M059J (cell line): ENCODE results near the gene CCL25. TPM values are rescaled to one million over a fixed set of nuclear protein-coding genes. Genes with fewer than 3 reads are reported as not detected.
"Not testable (repeated sequence)": the region's sequence is repeated elsewhere in the genome, so short reads cannot be mapped to it uniquely, and the experiment has no call there.

ENCODE experiments used
- DNase-seq: peaks from one replicate; pipeline ENCODE4 v3.0.0-alpha.2; 2012; ENCODE audit warnings: low read depth
- total RNA-seq: library from RNA; depleted of rRNA; stranded (reverse); fragments of >200 nt; shearing (Covaris generic); gene quantifications from 2 replicates; pipeline ENCODE4 v1.2.3, GENCODE V29; 2014

CCL25 gene
- total RNA-seq, 1 experiment from 2014 or later: not detected

DNA sequence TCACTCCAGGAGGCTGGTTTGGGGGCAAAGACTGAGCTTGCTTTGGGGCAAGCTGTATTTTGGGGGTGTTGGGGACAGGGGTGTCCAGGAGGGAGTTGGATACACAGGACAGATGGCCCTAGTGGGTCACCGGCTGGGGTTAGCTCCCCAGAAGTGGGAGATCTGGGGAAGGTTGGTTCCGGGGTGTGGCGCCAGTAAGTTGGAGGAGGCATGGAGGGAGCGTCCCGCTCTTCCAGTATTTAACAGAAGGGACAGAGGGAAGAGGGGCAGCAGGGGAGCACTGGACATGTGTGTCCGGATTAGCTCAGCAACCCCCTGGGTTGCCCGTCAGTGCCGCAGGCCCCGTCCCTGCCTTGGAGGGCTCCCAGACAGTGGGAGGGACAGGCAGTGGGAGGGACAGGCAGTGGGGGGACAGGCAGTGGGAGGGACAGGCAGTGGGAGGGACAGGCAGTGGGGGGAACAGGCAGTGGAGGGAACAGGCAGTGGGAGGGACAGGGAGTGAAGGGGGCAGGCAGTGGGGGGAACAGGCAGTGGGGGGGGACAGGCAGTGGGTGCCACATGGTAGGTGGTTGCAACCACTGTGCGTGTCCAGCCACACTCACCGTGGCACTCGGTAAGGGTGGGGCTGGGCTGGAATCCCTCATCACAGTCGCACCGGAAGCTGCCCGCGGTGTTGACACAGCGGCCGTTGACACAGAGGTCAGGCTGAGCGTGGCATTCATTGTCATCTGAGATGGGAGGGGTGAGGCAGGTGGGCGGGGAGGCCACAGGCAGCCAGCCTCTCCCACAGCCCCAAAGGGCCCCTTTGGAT lies 33.2 kb downstream of the CCL25 start:
- DNase-seq: no peak

DNA sequence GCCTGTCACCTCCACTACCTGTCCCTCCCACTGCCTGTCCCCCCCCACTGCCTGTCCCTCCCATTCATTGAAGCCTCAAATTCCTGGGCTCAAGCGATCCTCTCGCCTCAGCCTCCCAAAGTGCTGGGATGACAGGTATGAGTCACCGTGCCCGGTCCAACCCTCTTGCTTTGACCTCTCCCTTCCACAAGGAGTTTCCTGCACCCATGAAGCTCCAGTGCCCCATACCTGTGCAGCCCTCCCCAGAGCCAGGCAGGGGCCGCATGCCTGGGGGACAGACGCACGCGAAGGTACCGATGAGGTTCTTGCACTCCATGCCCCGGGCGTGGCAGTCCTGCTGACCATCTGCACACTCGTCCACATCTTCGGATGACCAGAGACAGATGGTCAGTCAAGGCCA lies 34.3 kb downstream of the CCL25 start:
- DNase-seq: no peak

- DNase-seq: no peak
Measured at GRCh38 chr19:8087876-8088275, 35.3 kb downstream of the CCL25 start.

GRCh38 chr19:8088752-8089663 lies 36.4 kb downstream of the CCL25 start:
- DNase-seq: peak; percentile 26

GRCh38 chr19:8089664-8090601 lies 37.4 kb downstream of the CCL25 start:
- DNase-seq: no peak

GRCh38 chr19:8090950-8091349 lies 38.4 kb downstream of the CCL25 start:
- no peak for DNase-seq

DNA sequence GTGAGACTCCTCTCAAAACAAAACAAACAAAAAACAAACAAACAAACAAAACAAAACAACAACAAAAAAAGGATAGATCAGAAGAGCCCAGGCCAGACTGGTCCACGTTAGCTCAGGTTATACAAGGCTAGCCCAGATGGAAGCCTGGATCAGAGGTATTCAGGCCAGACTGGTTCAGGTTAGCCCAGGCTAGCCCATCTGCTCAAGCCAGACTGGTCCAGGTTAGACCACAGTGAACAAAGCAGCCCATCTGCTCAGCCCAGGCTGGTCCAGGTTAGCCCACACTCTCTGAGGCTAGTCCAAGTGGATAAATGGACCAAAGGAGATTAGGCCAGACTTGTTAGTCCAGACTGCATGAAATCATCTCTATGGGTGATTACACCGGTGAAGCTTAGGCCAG lies 41.2 kb downstream of the CCL25 start:
- DNase-seq: no peak

- DNase-seq: no peak
Measured at GRCh38 chr19:8094336-8094735, 41.8 kb downstream of the CCL25 start.

DNA sequence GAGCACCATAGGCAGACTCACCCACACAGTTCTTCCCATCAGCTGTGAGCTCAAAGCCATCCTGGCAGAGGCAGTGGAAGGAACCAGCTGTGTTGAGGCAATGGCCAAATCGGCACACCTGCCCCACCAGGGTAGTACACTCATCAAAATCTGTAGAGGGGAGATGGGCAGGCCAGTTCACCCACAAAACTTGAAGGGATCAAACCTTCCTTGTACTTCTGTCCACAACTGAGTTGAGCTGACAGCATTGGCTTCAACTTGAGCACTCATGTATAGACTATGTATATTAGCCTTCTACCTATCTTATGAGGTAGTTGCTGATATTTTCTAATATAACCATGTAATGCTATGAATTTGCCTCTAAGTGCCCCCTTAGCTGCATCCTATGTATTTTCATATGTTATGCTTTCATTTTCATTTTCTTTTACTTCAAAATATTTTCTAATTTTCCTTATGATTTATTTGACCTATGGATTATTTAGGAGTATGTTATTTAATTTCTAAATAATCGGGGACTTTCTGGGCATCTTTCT lies 42.9 kb downstream of the CCL25 start:
- DNase-seq: no peak

- DNase-seq: no peak
Measured at GRCh38 chr19:8096071-8096470, 43.5 kb downstream of the CCL25 start.

- DNase-seq: no peak
Measured at GRCh38 chr19:8097198-8097597, 44.6 kb downstream of the CCL25 start.

DNA sequence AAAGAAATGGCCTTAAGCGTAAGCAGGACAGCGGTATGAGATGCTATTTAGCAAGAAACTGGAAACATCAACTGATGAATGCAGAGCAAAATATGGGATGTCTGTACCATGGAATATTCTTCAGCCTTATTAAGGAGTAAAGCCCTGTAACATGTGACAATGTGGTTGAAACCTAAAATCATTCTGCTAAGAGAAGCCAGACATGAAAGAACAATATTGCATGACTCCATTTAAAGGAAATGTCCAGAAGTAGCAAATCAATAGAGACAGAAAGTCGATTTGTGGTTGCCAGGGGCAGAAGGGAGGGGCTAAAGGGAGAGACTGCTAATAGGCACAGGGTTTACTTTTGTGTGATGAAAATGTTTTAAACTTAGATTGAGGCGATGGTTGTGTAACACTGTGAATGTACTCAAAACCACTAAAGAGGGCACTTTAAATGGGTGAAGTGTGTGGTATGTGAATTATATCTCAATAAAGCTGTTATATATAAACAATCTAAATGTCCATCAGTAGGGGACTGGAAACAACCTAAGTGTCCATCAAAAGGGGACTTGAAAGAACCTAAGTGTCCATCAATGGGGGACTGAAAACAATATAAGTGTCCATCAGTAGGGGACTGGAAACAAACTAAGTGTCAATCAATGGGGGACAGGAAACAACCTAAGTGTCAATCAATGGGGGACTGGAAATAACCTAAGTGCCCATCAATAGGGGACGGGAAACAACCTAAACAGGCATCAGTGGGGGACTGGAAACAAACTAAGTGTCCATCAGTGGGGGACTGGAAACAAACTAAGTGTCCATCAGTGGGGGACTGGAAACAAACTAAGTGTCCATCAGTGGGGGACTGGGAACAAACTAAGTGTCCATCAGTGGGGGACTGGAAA lies 45.4 kb downstream of the CCL25 start:
- no peak for DNase-seq

DNA sequence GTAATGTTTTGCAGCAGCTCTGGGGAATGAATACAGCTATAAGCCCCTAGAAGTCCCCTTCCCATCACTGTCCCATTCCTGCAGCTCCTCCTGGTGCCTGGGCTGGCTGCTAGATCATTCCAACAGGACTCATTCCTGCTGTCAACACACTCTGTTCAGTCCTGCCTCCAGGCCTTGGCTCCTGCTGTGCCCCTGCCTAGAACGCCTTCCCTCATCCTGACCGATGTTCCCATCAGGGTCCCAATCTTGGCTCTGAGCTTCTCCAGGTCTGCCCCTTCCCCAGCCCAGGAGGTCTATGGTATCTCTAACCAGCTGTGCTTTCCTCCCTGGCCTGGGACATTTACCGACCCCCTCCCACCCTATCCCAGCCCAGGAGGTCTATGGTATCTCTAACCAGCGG lies 48.8 kb downstream of the CCL25 start:
- DNase-seq: no peak

DNA sequence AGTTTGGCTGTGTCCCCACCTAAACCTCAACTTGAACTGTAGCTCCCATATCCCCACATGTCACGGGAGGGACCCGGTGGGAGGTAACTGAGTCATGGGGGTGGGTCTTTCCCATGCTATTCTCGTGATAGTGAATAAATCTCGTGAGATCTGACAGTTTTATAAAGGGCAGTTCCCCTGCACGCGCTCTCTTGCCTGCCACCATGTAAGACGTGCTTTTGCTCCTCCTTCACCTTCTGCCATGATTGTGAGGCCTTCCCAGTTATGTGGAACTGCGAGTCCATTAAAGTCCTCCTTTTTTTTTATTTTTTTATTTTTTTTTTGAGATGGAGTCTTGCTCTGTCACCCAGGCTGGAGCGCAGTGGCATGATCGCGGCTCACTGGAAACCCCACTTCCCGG lies 49.4 kb downstream of the CCL25 start:
- DNase-seq: not testable (repeated sequence)

GRCh38 chr19:8105471-8105870 lies 52.9 kb downstream of the CCL25 start:
- DNase-seq: no peak

DNA sequence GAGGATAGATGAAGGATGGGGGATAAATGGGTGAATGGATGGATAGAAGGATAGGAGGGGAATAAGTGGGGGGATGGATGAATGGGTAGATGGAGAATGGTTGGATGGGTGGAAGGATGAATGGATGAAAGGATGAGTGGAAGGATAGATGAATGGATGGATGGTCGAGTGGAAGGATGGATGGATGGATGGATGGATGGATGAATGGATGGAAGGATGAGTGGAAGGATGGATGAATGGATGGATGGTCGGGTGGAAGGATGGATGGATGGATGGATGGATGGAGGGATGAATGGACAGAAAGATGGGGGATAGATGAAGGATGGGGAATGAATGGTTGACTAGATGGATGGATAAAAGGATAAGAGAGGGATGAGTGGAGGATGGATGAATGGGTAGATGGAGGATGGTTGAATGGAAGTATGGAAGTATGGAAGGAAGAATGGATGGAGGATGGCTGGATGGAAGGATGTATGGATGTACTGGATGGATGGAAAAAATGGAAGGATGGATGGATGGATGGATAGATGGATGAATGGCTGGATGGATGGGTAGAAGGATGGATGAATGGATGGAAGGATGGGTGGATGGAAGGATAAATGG lies 54.8 kb downstream of the CCL25 start:
- DNase-seq: no peak

- DNase-seq: no peak
Measured at GRCh38 chr19:8108560-8109445, 56.2 kb downstream of the CCL25 start.

GRCh38 chr19:8109455-8109854 lies 56.9 kb downstream of the CCL25 start:
- no peak for DNase-seq
